ENCODE data around the gene ZDHHC14.

The ZDHHC14 gene

GRCh38 chr6:157443066-157443800 lies 62.2 kb downstream of the ZDHHC14 start:
- Histone ChIP-seq H4K8ac (ENCODE audit: low read depth, low read length) (no peak overlapping the region), H3K9me3 (replicated peaks in 1 of 2; ENCODE audit: control insufficient read depth in 2 of 2, insufficient read depth in 1 of 2, low read depth in 1 of 2, low read length in 2 of 2) (no peaks in the 10 kb centered on the region), H3K4me2 (ENCODE audit: insufficient read depth, low read length, poor library complexity, severe bottlenecking) (no peak overlapping the region), H2AK5ac (ENCODE audit: low read depth, low read length) (no peak overlapping the region), H3K23ac (ENCODE audit: low read depth, low read length, poor library complexity) (no peak overlapping the region), H3K27ac (replicated peaks; ENCODE audit: low read length) (no peak overlapping the region), H3K79me1 (ENCODE audit: low read depth, low read length) (peaks cover 2% of the 10 kb centered on the region), H3K4ac (ENCODE audit: low read length) (no peak overlapping the region), H2BK120ac (ENCODE audit: low read depth, low read length) (no peak overlapping the region), H3K18ac (ENCODE audit: low read length) (no peak overlapping the region), H3K4me3 (ENCODE audit: low read length in 2 of 2) (no peak overlapping the region), H2BK5ac (ENCODE audit: low read length) (no peak overlapping the region), H3K36me3 (replicated peaks in 1 of 2; ENCODE audit: control insufficient read depth in 2 of 2, insufficient read depth in 2 of 2, low read length in 2 of 2) (no peaks in the 10 kb centered on the region), H3K14ac (ENCODE audit: low read length) (no peak overlapping the region), H2AFZ (ENCODE audit: low read length) (no peak overlapping the region), H3K27me3 (ENCODE audit: control insufficient read depth in 3 of 3, insufficient read depth in 3 of 3, low read depth in 1 of 3, low read length in 3 of 3) (no peaks in the 10 kb centered on the region), H4K91ac (ENCODE audit: low read depth, low read length, poor library complexity) (no peak overlapping the region), H2BK12ac (ENCODE audit: low read length) (no peak overlapping the region), H3K4me1 (ENCODE audit: control insufficient read depth in 2 of 2, insufficient read depth in 1 of 2, low read depth in 1 of 2, low read length in 2 of 2) (no peaks in the 10 kb centered on the region), H3K9ac (ENCODE audit: low read depth, low read length, poor library complexity) (no peak overlapping the region), H2BK15ac (ENCODE audit: low read length) (no peak overlapping the region)
- no peak for DNase-seq (ENCODE audit: low spot score)
- no CpG with 5 or more reads among the region's 6 CpGs for WGBS, 2 donors (ENCODE audit: extremely low coverage in 2 of 2, insufficient read length in 2 of 2, insufficient replicate concordance in 1 of 2)

- DNase-seq (ENCODE audit: low spot score): no peak
- no peak overlapping the region for H3K4ac ChIP-seq (ENCODE audit: low read length)
- no peak overlapping the region for H2BK120ac ChIP-seq (ENCODE audit: low read depth, low read length)
- no peaks in the 10 kb centered on the region for H3K27me3 ChIP-seq (ENCODE audit: control insufficient read depth in 3 of 3, insufficient read depth in 3 of 3, low read depth in 1 of 3, low read length in 3 of 3)
- H3K23ac ChIP-seq (ENCODE audit: low read depth, low read length, poor library complexity): no peak overlapping the region
- H4K8ac ChIP-seq (ENCODE audit: low read depth, low read length): no peak overlapping the region
- H3K27ac ChIP-seq (replicated peaks; ENCODE audit: low read length): no peak overlapping the region
- no peak overlapping the region for H3K4me3 ChIP-seq (ENCODE audit: low read length in 2 of 2)
- no peaks in the 10 kb centered on the region for H3K36me3 ChIP-seq (replicated peaks in 1 of 2; ENCODE audit: control insufficient read depth in 2 of 2, insufficient read depth in 2 of 2, low read length in 2 of 2)
- no peak overlapping the region for H2BK12ac ChIP-seq (ENCODE audit: low read length)
- H3K18ac ChIP-seq (ENCODE audit: low read length): no peak overlapping the region
- no peak overlapping the region for H2BK15ac ChIP-seq (ENCODE audit: low read length)
- no peak overlapping the region for H3K4me2 ChIP-seq (ENCODE audit: insufficient read depth, low read length, poor library complexity, severe bottlenecking)
- H4K91ac ChIP-seq (ENCODE audit: low read depth, low read length, poor library complexity): no peak overlapping the region
- H2BK5ac ChIP-seq (ENCODE audit: low read length): no peak overlapping the region
- no peak overlapping the region for H2AFZ ChIP-seq (ENCODE audit: low read length)
- H3K9me3 ChIP-seq (replicated peaks in 1 of 2; ENCODE audit: control insufficient read depth in 2 of 2, insufficient read depth in 1 of 2, low read depth in 1 of 2, low read length in 2 of 2): no peaks in the 10 kb centered on the region
- no peak overlapping the region for H3K14ac ChIP-seq (ENCODE audit: low read length)
- H2AK5ac ChIP-seq (ENCODE audit: low read depth, low read length): no peak overlapping the region
- H3K9ac ChIP-seq (ENCODE audit: low read depth, low read length, poor library complexity): no peak overlapping the region
- H3K4me1 ChIP-seq (ENCODE audit: control insufficient read depth in 2 of 2, insufficient read depth in 1 of 2, low read depth in 1 of 2, low read length in 2 of 2): no peaks in the 10 kb centered on the region
- WGBS, 2 donors (ENCODE audit: extremely low coverage in 2 of 2, insufficient read length in 2 of 2, insufficient replicate concordance in 1 of 2): no CpG with 5 or more reads among the region's 10 CpGs
- H3K79me1 ChIP-seq (ENCODE audit: low read depth, low read length): peaks cover 2% of the 10 kb centered on the region
These were observed 64.5 kb downstream of the ZDHHC14 start for GRCh38 chr6:157445277-157446009.

- no peak overlapping the region for H3K18ac ChIP-seq (ENCODE audit: low read length)
These were observed 66.7 kb downstream of the ZDHHC14 start for GRCh38 chr6:157447735-157448134.

GRCh38 chr6:157449610-157450009 lies 68.6 kb downstream of the ZDHHC14 start:
- Histone ChIP-seq H4K91ac (ENCODE audit: low read depth, low read length, poor library complexity) (no peak overlapping the region), H2AFZ (ENCODE audit: low read length) (no peak overlapping the region), H2BK5ac (ENCODE audit: low read length) (no peak overlapping the region), H3K9me3 (replicated peaks in 1 of 2; ENCODE audit: control insufficient read depth in 2 of 2, insufficient read depth in 1 of 2, low read depth in 1 of 2, low read length in 2 of 2) (no peaks in the 10 kb centered on the region), H3K36me3 (replicated peaks in 1 of 2; ENCODE audit: control insufficient read depth in 2 of 2, insufficient read depth in 2 of 2, low read length in 2 of 2) (no peaks in the 10 kb centered on the region), H2BK12ac (ENCODE audit: low read length) (no peak overlapping the region), H3K14ac (ENCODE audit: low read length) (no peak overlapping the region), H3K4me3 (ENCODE audit: low read length in 2 of 2) (no peak overlapping the region), H3K9ac (ENCODE audit: low read depth, low read length, poor library complexity) (no peak overlapping the region), H3K4me2 (ENCODE audit: insufficient read depth, low read length, poor library complexity, severe bottlenecking) (no peak overlapping the region), H3K79me1 (ENCODE audit: low read depth, low read length) (peaks cover 2% of the 10 kb centered on the region), H2BK120ac (ENCODE audit: low read depth, low read length) (no peak overlapping the region), H3K27ac (replicated peaks; ENCODE audit: low read length) (no peak overlapping the region), H2AK5ac (ENCODE audit: low read depth, low read length) (no peak overlapping the region), H2BK15ac (ENCODE audit: low read length) (no peak overlapping the region), H3K23ac (ENCODE audit: low read depth, low read length, poor library complexity) (no peak overlapping the region), H3K27me3 (ENCODE audit: control insufficient read depth in 3 of 3, insufficient read depth in 3 of 3, low read depth in 1 of 3, low read length in 3 of 3) (no peaks in the 10 kb centered on the region), H3K4me1 (ENCODE audit: control insufficient read depth in 2 of 2, insufficient read depth in 1 of 2, low read depth in 1 of 2, low read length in 2 of 2) (no peaks in the 10 kb centered on the region), H3K4ac (ENCODE audit: low read length) (no peak overlapping the region), H3K18ac (ENCODE audit: low read length) (no peak overlapping the region), H4K8ac (ENCODE audit: low read depth, low read length) (no peak overlapping the region)
- no CpG with 5 or more reads among the region's 6 CpGs for WGBS, 2 donors (ENCODE audit: extremely low coverage in 2 of 2, insufficient read length in 2 of 2, insufficient replicate concordance in 1 of 2)
- DNase-seq (ENCODE audit: low spot score): no peak

More at GRCh38 chr6:157447735-157448134, 66.7 kb downstream of the ZDHHC14 start:
- H3K4me2 ChIP-seq (ENCODE audit: insufficient read depth, low read length, poor library complexity, severe bottlenecking): no peak overlapping the region
- no peaks in the 10 kb centered on the region for H3K36me3 ChIP-seq (replicated peaks in 1 of 2; ENCODE audit: control insufficient read depth in 2 of 2, insufficient read depth in 2 of 2, low read length in 2 of 2)
- H2BK120ac ChIP-seq (ENCODE audit: low read depth, low read length): no peak overlapping the region
- peaks cover 2% of the 10 kb centered on the region for H3K79me1 ChIP-seq (ENCODE audit: low read depth, low read length)
- no CpG with 5 or more reads among the region's 3 CpGs for WGBS, 2 donors (ENCODE audit: extremely low coverage in 2 of 2, insufficient read length in 2 of 2, insufficient replicate concordance in 1 of 2)
- H2AK5ac ChIP-seq (ENCODE audit: low read depth, low read length): no peak overlapping the region
- no peak overlapping the region for H3K23ac ChIP-seq (ENCODE audit: low read depth, low read length, poor library complexity)
- no peak overlapping the region for H2BK15ac ChIP-seq (ENCODE audit: low read length)
- H3K27ac ChIP-seq (replicated peaks; ENCODE audit: low read length): no peak overlapping the region
- no peak overlapping the region for H4K8ac ChIP-seq (ENCODE audit: low read depth, low read length)
- no peak overlapping the region for H3K9ac ChIP-seq (ENCODE audit: low read depth, low read length, poor library complexity)
- H2AFZ ChIP-seq (ENCODE audit: low read length): no peak overlapping the region
- H3K4ac ChIP-seq (ENCODE audit: low read length): no peak overlapping the region
- H3K27me3 ChIP-seq (ENCODE audit: control insufficient read depth in 3 of 3, insufficient read depth in 3 of 3, low read depth in 1 of 3, low read length in 3 of 3): no peaks in the 10 kb centered on the region
- no peaks in the 10 kb centered on the region for H3K9me3 ChIP-seq (replicated peaks in 1 of 2; ENCODE audit: control insufficient read depth in 2 of 2, insufficient read depth in 1 of 2, low read depth in 1 of 2, low read length in 2 of 2)
- H2BK5ac ChIP-seq (ENCODE audit: low read length): no peak overlapping the region
- H2BK12ac ChIP-seq (ENCODE audit: low read length): no peak overlapping the region
- H4K91ac ChIP-seq (ENCODE audit: low read depth, low read length, poor library complexity): no peak overlapping the region
- no peak overlapping the region for H3K14ac ChIP-seq (ENCODE audit: low read length)
- no peaks in the 10 kb centered on the region for H3K4me1 ChIP-seq (ENCODE audit: control insufficient read depth in 2 of 2, insufficient read depth in 1 of 2, low read depth in 1 of 2, low read length in 2 of 2)
- no peak for DNase-seq (ENCODE audit: low spot score)
- no peak overlapping the region for H3K4me3 ChIP-seq (ENCODE audit: low read length in 2 of 2)
